CD14-positive monocyte (primary cell): ENCODE results near the gene SIRT7. TPM values are rescaled to one million over a fixed set of nuclear protein-coding genes. Genes with fewer than 3 reads are reported as not detected.
A peak's percentile ranks its signal among the peaks of the same experiment; 100 is the strongest.

Source experiments
- DNase-seq, 3 donors: peaks; one replicate each; pipeline ENCODE4 v3.0.0-alpha.2; 2011 to 2022
- H2AFZ ChIP-seq: 2 replicates; pipeline ENCODE4 v1.6.0; 2012; ENCODE audit warnings: mild to moderate bottlenecking, low read depth, low read length, inconsistent platforms; ENCODE audit not compliant: insufficient read depth, poor library complexity, severe bottlenecking
- H3K27ac ChIP-seq, 2 donors: 1 replicate in 1 of 2; 2 replicates in 1 of 2; pipeline ENCODE4 v1.5.1; 2012 to 2013; ENCODE audit warnings: low read length in 2 of 2, control low read depth in 1 of 2, inconsistent platforms in 1 of 2, low read depth in 1 of 2, mild to moderate bottlenecking in 1 of 2
- H3K27me3 ChIP-seq, 2 donors: one replicate each; pipeline versions ENCODE4 v1.6.0 to v1.6.1; 2011 to 2013; ENCODE audit warnings: low read length in 2 of 2; ENCODE audit not compliant: control insufficient read depth in 2 of 2, insufficient read depth in 2 of 2
- H3K36me3 ChIP-seq, 2 donors: replicated peaks in 1 of 2; 1 replicate in 1 of 2; 2 replicates in 1 of 2; pipeline versions ENCODE4 v1.5.1 to v1.6.1; 2012 to 2013; ENCODE audit warnings: low read length in 2 of 2, control low read depth in 1 of 2, inconsistent platforms in 1 of 2, mild to moderate bottlenecking in 1 of 2; ENCODE audit not compliant: insufficient read depth in 2 of 2, control insufficient read depth in 1 of 2
- H3K4me1 ChIP-seq, 2 donors: 1 replicate in 1 of 2; 2 replicates in 1 of 2; pipeline versions ENCODE4 v1.5.1 to v1.6.1; 2012 to 2013; ENCODE audit warnings: low read length in 2 of 2, control low read depth in 1 of 2, inconsistent platforms in 1 of 2, mild to moderate bottlenecking in 1 of 2, moderate library complexity in 1 of 2; ENCODE audit not compliant: insufficient read depth in 2 of 2, control insufficient read depth in 1 of 2
- H3K4me2 ChIP-seq: replicated peaks from 2 replicates; pipeline ENCODE3; 2012; ENCODE audit warnings: low read length, moderate library complexity, mild to moderate bottlenecking; ENCODE audit not compliant: poor library complexity, severe bottlenecking; ENCODE audit errors: extremely low read depth
- H3K4me3 ChIP-seq, 3 experiments: fragments of 200-600 bp in 1 of 3; sonication (generic) in 1 of 3; replicated peaks in 1 of 3; 1 replicate in 2 of 3; 2 replicates in 1 of 3; pipeline ENCODE4 v1.5.1; 2011 to 2013; ENCODE audit warnings: low read length in 3 of 3, mild to moderate bottlenecking in 3 of 3, control low read depth in 2 of 3, low read depth in 2 of 3, inconsistent platforms in 1 of 3, moderate library complexity in 1 of 3
- H3K79me2 ChIP-seq: 2 replicates; pipeline ENCODE4 v1.6.0; 2012; ENCODE audit warnings: mild to moderate bottlenecking, control low read depth, inconsistent platforms, low read length, moderate library complexity; ENCODE audit not compliant: insufficient read depth
- H3K9ac ChIP-seq: 2 replicates; pipeline ENCODE4 v1.6.0; 2017; ENCODE audit warnings: low read length, mild to moderate bottlenecking; ENCODE audit not compliant: insufficient read depth, poor library complexity, severe bottlenecking
- H3K9me3 ChIP-seq, 2 donors: replicated peaks in 1 of 2; 1 replicate in 1 of 2; 2 replicates in 1 of 2; pipeline versions ENCODE4 v1.5.1 to v1.6.1; 2012 to 2013; ENCODE audit warnings: low read length in 2 of 2, control low read depth in 1 of 2; ENCODE audit not compliant: control insufficient read depth in 1 of 2, insufficient read depth in 1 of 2
- H4K20me1 ChIP-seq: 2 replicates; pipeline ENCODE4 v1.6.0; 2012; ENCODE audit warnings: mild to moderate bottlenecking, low read length, control low read depth, moderate library complexity; ENCODE audit not compliant: insufficient read depth
- H3K27ac Mint-ChIP-seq, 7 donors: one replicate each; pipeline ENCODE4 v1.8.0; 2020; ENCODE audit warnings: mild to moderate bottlenecking in 7 of 7, mixed read lengths in 7 of 7, moderate library complexity in 6 of 7, inconsistent platforms in 2 of 7
- H3K27me3 Mint-ChIP-seq, 3 donors: one replicate each; pipeline ENCODE4 v1.8.0; 2021 to 2022; ENCODE audit warnings: low read depth in 3 of 3, mild to moderate bottlenecking in 3 of 3, mixed read lengths in 3 of 3, moderate library complexity in 3 of 3, inconsistent platforms in 1 of 3
- H3K36me3 Mint-ChIP-seq, 2 donors: one replicate each; pipeline ENCODE4 v1.8.0; 2020; ENCODE audit warnings: mixed read lengths in 2 of 2, inconsistent platforms in 1 of 2, mild to moderate bottlenecking in 1 of 2
- H3K4me1 Mint-ChIP-seq: one replicate; pipeline ENCODE4 v1.8.0; 2020; ENCODE audit warnings: mild to moderate bottlenecking, mixed read lengths
- H3K4me3 Mint-ChIP-seq, 2 donors: one replicate each; pipeline ENCODE4 v1.8.0; 2020; ENCODE audit warnings: mild to moderate bottlenecking in 2 of 2, mixed read lengths in 2 of 2, moderate library complexity in 1 of 2
- H3K9me3 Mint-ChIP-seq, 7 donors: one replicate each; pipeline ENCODE4 v1.8.0; 2020 to 2022; ENCODE audit warnings: mixed read lengths in 7 of 7, mild to moderate bottlenecking in 6 of 7, moderate library complexity in 6 of 7, inconsistent platforms in 2 of 7
- WGBS: methylation state at CpG from one replicate; pipeline ENCODE4 v1.1.5; 2013; ENCODE audit warnings: missing lambda C conversion rate; ENCODE audit not compliant: insufficient coverage; 5-methylcytosine and 5-hydroxymethylcytosine counted together
- intact Hi-C, 2 donors: fragments of 100-400 bp; cut with micrococcal nuclease; formaldehyde crosslinking; loops; one replicate each; pipeline versions ENCODE4 v1.15.0 to v1.15.1; 2023
- polyA plus RNA-seq, 3 donors: library from polyadenylated mRNA; depleted of rRNA in 1 of 3; unstranded in 2 of 3; stranded (reverse) in 1 of 3; fragments of 300-500 nt in 2 of 3; fragments of >200 nt in 1 of 3; fragmentation: Illumina TruSeq in 2 of 3; gene quantifications; 1 replicate in 2 of 3; 2 replicates in 1 of 3; pipeline ENCODE4 v1.2.3, GENCODE V29; 2012 to 2021
- TF ChIP-seq, protein P1 (sequence below): fragments of 200-600 bp; IDR thresholded peaks from one replicate; pipeline ENCODE4 v1.8.0; 2022; ENCODE audit warnings: antibody characterized with exemption, mild to moderate bottlenecking

The SIRT7 gene
- polyA plus RNA-seq, 3 donors: 22.5 to 73.5 (median 23.7) TPM

DNA sequence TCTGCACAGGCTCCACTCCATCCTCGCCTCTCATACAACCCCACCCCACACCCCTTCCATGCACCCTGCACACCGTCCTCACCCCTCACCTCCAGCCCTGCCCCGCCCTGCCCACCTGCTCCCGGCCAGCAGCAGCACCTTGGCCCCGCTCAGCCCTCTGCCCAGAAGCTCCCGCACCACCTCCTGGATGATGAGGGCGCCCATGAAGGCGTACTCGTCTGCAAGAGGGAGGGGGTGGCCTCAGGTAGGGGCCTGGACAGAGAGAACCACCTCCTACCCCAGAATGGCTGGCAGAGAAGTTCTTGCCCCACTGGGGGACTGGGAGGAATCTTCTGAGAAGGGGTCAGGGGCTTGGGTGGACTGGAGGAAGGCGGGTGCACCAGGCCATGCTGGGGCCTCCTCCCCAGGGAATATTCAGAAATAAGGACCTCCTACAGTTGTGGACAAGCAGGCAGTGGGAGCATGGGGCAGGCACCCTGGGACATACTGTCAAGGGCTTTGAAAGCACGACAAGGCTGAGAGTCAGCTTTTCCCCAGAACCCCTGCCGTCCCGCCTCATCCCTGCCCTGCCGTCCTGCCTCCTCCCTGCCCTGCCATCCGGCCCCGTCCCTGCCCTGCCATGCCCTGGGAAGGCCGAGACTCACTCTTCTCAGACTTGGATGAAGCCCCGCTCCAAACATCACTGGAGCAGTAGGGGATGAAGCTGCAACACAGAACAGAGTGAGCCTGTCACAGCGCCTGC lies 39.9 kb upstream of the SIRT7 start:
- Histone ChIP-seq H3K4me2 (no peak overlapping the region), H3K9me3 (peaks cover 0 to 5% of the 10 kb centered on the region in 2 donors), H3K27me3 (peaks cover 22 to 37% of the 10 kb centered on the region in 2 donors), H3K9ac (no peak overlapping the region), H4K20me1 (no peaks in the 10 kb centered on the region), H3K4me3 (no peak overlapping the region), H3K79me2 (no peaks in the 10 kb centered on the region), H3K4me1 (peaks cover 10 to 19% of the 10 kb centered on the region in 2 donors), H3K27ac (no peak overlapping the region), H3K36me3 (no peaks in the 10 kb centered on the region), H2AFZ (no peak overlapping the region)
- intact Hi-C loops: loop anchor here in 1 of 2 donors (2.0 kb wide), 1 partner anchor 65 kb away; the partner anchor contains the start of genes CENPX and LRRC45
- Mint-ChIP-seq H3K4me1 (peaks cover 5% of the 10 kb centered on the region), H3K27ac (no peak overlapping the region), H3K27me3 (peaks cover 25 to 55% (median 32%) of the 10 kb centered on the region in 3 donors), H3K4me3 (peak overlapping the region in 1 of 2 donors; percentile 82), H3K9me3 (peaks cover 0 to 13% (median 5%) of the 10 kb centered on the region in 7 donors), H3K36me3 (peaks cover 0 to 6% of the 10 kb centered on the region in 2 donors)
- DNase-seq: peak in 1 of 3 donors; percentile 4
- TF ChIP-seq, protein P1, sequence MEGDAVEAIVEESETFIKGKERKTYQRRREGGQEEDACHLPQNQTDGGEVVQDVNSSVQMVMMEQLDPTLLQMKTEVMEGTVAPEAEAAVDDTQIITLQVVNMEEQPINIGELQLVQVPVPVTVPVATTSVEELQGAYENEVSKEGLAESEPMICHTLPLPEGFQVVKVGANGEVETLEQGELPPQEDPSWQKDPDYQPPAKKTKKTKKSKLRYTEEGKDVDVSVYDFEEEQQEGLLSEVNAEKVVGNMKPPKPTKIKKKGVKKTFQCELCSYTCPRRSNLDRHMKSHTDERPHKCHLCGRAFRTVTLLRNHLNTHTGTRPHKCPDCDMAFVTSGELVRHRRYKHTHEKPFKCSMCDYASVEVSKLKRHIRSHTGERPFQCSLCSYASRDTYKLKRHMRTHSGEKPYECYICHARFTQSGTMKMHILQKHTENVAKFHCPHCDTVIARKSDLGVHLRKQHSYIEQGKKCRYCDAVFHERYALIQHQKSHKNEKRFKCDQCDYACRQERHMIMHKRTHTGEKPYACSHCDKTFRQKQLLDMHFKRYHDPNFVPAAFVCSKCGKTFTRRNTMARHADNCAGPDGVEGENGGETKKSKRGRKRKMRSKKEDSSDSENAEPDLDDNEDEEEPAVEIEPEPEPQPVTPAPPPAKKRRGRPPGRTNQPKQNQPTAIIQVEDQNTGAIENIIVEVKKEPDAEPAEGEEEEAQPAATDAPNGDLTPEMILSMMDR: no peak
- 97% methylated on average over 11 of the region's 19 CpGs for WGBS

DNA sequence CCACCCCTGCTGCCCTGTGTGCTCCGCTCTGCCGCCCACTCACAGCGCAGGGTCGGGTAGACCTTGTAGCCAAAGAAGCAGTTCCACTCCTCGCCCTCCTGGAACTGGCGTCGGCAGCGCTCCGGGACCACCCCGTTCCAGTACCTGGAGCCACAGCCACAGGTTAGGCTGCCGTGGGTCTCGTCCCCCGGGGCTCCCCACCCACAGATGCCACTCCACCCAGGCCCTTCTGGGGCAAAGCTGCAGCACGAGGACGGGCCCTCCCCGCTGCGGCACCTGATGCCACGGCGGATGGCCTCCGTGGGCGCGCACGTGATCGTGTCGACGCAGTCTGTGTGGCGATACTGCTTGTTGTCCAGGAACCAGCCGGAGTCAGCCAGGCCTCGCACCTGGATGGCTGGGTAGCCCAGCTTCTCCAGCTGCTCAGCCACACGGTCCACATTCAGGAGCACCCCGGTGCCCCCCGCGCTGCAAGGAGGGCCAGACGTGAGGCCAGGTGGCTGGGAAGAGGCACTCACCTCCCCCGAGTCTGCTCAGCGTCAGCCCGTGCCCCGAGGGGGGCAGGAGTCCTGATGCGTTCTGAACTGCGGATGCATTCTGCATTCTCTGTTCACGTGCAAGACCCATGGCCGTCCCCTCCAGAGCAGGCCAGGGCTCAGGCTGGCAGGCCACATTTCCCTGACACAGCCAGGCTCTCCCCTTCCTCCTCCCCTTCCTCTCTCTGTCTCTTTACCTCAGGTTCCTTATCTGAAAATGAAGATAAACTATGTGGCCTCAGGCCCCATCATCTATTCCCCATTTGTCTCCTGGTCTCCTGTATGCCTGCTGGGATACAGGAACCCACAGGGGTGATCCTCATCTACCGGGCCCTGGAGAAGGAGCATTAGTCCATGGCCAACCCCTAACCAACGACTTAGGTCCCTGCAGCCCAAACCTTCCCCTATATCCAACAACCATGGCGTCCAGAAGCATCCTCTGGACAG lies 38.9 kb upstream of the SIRT7 start:
- Mint-ChIP-seq H3K27ac (peak overlapping the region in 1 of 7 donors; percentile 17), H3K4me3 (no peak overlapping the region), H3K4me1 (peaks cover 3% of the 10 kb centered on the region), H3K27me3 (peaks cover 17 to 47% (median 24%) of the 10 kb centered on the region in 3 donors), H3K9me3 (peaks cover 0 to 7% (median 5%) of the 10 kb centered on the region in 7 donors), H3K36me3 (peaks cover 0 to 3% of the 10 kb centered on the region in 2 donors)
- no peaks in the 10 kb centered on the region for H3K36me3 ChIP-seq
- TF ChIP-seq, protein P1: no peak
- peak in 1 of 3 donors; percentile 3 for DNase-seq
- H3K79me2 ChIP-seq: no peaks in the 10 kb centered on the region
- no peak overlapping the region for H3K4me2 ChIP-seq
- 95% methylated on average over 41 of the region's 45 CpGs for whole genome bisulfite sequencing
- H2AFZ ChIP-seq: no peak overlapping the region
- H3K4me3 ChIP-seq: no peak overlapping the region
- H3K27ac ChIP-seq: no peak overlapping the region
- intact Hi-C loops: no loop called here
- peaks cover 18 to 27% of the 10 kb centered on the region in 2 donors for H3K27me3 ChIP-seq
- H3K4me1 ChIP-seq: peaks cover 13 to 19% of the 10 kb centered on the region in 2 donors
- no peaks in the 10 kb centered on the region for H4K20me1 ChIP-seq
- H3K9ac ChIP-seq: no peak overlapping the region
- H3K9me3 ChIP-seq: no peaks in the 10 kb centered on the region
